ENCODE measurements around the gene EPHB2. TPM values are rescaled to one million over a fixed set of nuclear protein-coding genes. Genes with fewer than 3 reads are reported as not detected.

Gene EPHB2
- total RNA-seq, 1 donor from 2014 or later: 130 TPM

GRCh38 chr1:22880174-22880601 is 169.5 kb downstream of the EPHB2 start:
- Mint-ChIP-seq H3K9me3 (no peaks in the 10 kb centered on the region), H3K27me3 (ENCODE audit: low read depth) (no peaks in the 10 kb centered on the region), H3K4me3 (no peak overlapping the region), H3K36me3 (peaks cover 27% of the 10 kb centered on the region), H3K27ac (no peak overlapping the region), H3K4me1 (peaks cover 7% of the 10 kb centered on the region)
- TF ChIP-seq CTCF (IDR thresholded peaks at IDR 0.05; ENCODE audit: unreplicated experiment): no peak
- no peak for DNase-seq (ENCODE audit: low spot score in 2 of 2, unreplicated experiment in 2 of 2)

- H3K27ac Mint-ChIP-seq: no peak overlapping the region
- no peaks in the 10 kb centered on the region for H3K9me3 Mint-ChIP-seq
- H3K4me1 Mint-ChIP-seq: peaks cover 1% of the 10 kb centered on the region
- DNase-seq (ENCODE audit: low spot score in 2 of 2, unreplicated experiment in 2 of 2): no peak
- H3K4me3 Mint-ChIP-seq: no peak overlapping the region
- no peak for TF ChIP-seq CTCF (IDR thresholded peaks at IDR 0.05; ENCODE audit: unreplicated experiment)
- H3K27me3 Mint-ChIP-seq (ENCODE audit: low read depth): no peaks in the 10 kb centered on the region
- H3K36me3 Mint-ChIP-seq: peaks cover 35% of the 10 kb centered on the region
These were observed 172.8 kb downstream of the EPHB2 start for GRCh38 chr1:22883406-22883805.

DNA sequence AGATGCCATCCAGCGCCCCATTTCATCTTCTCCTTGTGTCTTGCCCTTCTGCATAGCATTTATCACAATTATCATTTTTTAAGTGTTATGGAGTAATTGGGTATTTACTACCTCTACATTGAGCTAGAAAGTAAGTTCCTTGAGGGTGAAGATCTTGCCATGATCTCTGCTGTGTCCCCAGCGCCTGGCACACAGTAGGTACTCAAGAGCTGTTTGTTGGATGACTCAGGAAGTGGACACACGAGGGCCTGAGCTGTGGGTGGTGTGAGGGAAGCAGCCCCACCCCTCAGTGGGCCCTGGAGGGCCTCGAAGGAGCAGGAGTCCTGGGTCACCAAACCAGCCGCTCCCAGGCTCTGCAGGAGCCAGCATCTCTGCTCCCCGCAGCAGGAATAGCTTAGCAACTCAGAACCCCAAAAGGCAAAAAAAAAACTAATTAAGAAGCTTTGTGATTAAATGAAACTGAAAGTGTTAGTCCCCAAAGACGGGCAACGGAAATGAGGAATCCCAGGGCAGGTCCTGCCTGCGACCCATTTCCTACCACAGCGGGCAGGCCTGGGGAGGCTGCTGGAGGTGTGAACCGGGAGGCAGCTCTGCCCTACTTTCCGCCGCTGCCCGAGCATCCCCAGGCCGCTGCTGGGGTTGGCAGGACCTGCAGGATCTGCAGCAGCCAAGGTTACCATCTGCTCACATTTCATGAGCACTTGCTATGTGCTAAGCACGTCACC is 174.3 kb downstream of the EPHB2 start:
- Mint-ChIP-seq H3K9me3 (no peaks in the 10 kb centered on the region), H3K27me3 (ENCODE audit: low read depth) (no peaks in the 10 kb centered on the region), H3K36me3 (peaks cover 32% of the 10 kb centered on the region), H3K4me1 (peaks cover 1% of the 10 kb centered on the region), H3K4me3 (no peak overlapping the region), H3K27ac (no peak overlapping the region)
- no peak for TF ChIP-seq CTCF (IDR thresholded peaks at IDR 0.05; ENCODE audit: unreplicated experiment)
- DNase-seq (ENCODE audit: low spot score in 2 of 2, unreplicated experiment in 2 of 2): no peak

DNA sequence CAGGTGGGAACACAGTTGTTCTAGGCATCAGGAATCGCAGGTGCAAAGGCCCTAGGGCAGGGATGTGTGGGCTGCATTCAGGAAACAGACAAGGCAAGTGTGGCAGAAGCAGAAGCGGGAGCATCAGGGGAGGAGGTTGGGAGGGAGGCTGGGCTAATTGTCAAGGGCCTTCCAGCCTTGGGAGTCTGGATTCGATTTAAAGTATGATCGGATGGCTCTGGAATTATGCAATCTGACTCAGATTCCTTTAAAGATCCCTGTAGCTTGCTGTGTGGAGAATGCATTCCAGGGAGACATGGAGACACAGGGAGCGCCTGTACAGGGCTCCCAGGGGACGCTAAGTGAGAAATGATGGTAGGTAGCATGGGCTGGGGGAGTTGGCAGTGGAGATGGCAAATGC is 175.6 kb downstream of the EPHB2 start:
- Mint-ChIP-seq H3K27me3 (ENCODE audit: low read depth) (no peaks in the 10 kb centered on the region), H3K27ac (peak overlapping the region; percentile 60), H3K4me3 (no peak overlapping the region), H3K4me1 (peaks cover 1% of the 10 kb centered on the region), H3K9me3 (no peaks in the 10 kb centered on the region), H3K36me3 (peaks cover 29% of the 10 kb centered on the region)
- no peak for TF ChIP-seq CTCF (IDR thresholded peaks at IDR 0.05; ENCODE audit: unreplicated experiment)
- DNase-seq (ENCODE audit: low spot score in 2 of 2, unreplicated experiment in 2 of 2): no peak

DNA sequence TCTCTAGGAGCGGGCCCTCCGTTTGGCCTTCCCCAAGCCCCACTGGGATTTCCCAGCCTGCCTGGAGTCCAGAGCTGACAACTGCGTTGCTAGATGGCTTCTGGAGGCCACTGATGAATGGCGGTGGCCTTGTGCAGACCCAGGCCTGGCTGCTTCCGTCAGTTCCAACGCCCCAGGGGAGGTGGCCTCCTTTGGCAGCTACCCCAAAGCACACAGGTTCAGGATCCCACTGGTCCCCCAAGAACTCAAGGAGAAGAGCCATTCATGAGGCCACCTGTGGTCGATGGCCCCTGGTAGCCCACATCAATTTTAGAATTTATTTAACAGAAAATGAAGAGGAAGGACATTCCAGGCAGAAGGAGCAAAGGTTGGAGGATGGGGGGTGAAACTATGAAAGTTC is 176.9 kb downstream of the EPHB2 start:
- no peak for TF ChIP-seq CTCF (IDR thresholded peaks at IDR 0.05; ENCODE audit: unreplicated experiment)
- no peak for DNase-seq (ENCODE audit: low spot score in 2 of 2, unreplicated experiment in 2 of 2)
- Mint-ChIP-seq H3K27me3 (ENCODE audit: low read depth) (no peaks in the 10 kb centered on the region), H3K27ac (peak overlapping the region; percentile 47), H3K4me3 (no peak overlapping the region), H3K36me3 (peaks cover 35% of the 10 kb centered on the region), H3K9me3 (no peaks in the 10 kb centered on the region), H3K4me1 (peaks cover 1% of the 10 kb centered on the region)
